Measurements from ENCODE around the gene TUBG2.

The TUBG2 gene

GRCh38 chr17:42680331-42680808 lies 21.3 kb downstream of the TUBG2 start:
- TF ChIP-seq POLR2A (IDR thresholded peaks at IDR 0.05; ENCODE audit: extremely low read depth, insufficient read length) (no peak), MYC (IDR thresholded peaks at IDR 0.05; ENCODE audit: low read depth, low read length) (no peak), CTCF (IDR thresholded peaks at IDR 0.05; ENCODE audit: low read depth, low read length) (no peak), MAX (IDR thresholded peaks at IDR 0.05; ENCODE audit: low read depth, low read length) (no peak)
- peak; percentile 62 for DNase-seq (ENCODE audit: low read depth)
- H3K4me3 ChIP-seq (ENCODE audit: low read depth, low read length) = peak overlapping the region; percentile 28

- TF ChIP-seq MYC (IDR thresholded peaks at IDR 0.05; ENCODE audit: low read depth, low read length) (no peak), CTCF (IDR thresholded peaks at IDR 0.05; ENCODE audit: low read depth, low read length) (no peak), MAX (IDR thresholded peaks at IDR 0.05; ENCODE audit: low read depth, low read length) (no peak), POLR2A (IDR thresholded peaks at IDR 0.05; ENCODE audit: extremely low read depth, insufficient read length) (peak; percentile 9)
- no peak for DNase-seq (ENCODE audit: low read depth)
- H3K4me3 ChIP-seq (ENCODE audit: low read depth, low read length) = peak within 1 kb of the TSS; percentile 40
Observed at GRCh38 chr17:42681976-42682721, 23.1 kb downstream of the TUBG2 start, which contains the start of gene CNTNAP1. Gene CNTNAP1, plus strand, starts transcription at chr17:42682531. Its CDS starts 299 bp downstream, at chr17:42682830.

- TF ChIP-seq MYC (IDR thresholded peaks at IDR 0.05; ENCODE audit: low read depth, low read length) (no peak), CTCF (IDR thresholded peaks at IDR 0.05; ENCODE audit: low read depth, low read length) (no peak), POLR2A (IDR thresholded peaks at IDR 0.05; ENCODE audit: extremely low read depth, insufficient read length) (peak; percentile 3)
- peak overlapping the region; percentile 40 for H3K4me3 ChIP-seq (ENCODE audit: low read depth, low read length)
- DNase-seq (ENCODE audit: low read depth) = peak; percentile 76
Observed at GRCh38 chr17:42682722-42683403, 23.8 kb downstream of the TUBG2 start.

- H3K4me3 ChIP-seq (ENCODE audit: low read depth, low read length) = no peak overlapping the region
- peak; percentile 40 for DNase-seq (ENCODE audit: low read depth)
- TF ChIP-seq MYC (IDR thresholded peaks at IDR 0.05; ENCODE audit: low read depth, low read length) = no peak
Observed at GRCh38 chr17:42683407-42684034, 24.4 kb downstream of the TUBG2 start.

- no peak for TF ChIP-seq MYC (IDR thresholded peaks at IDR 0.05; ENCODE audit: low read depth, low read length)
- TF ChIP-seq CTCF (IDR thresholded peaks at IDR 0.05; ENCODE audit: low read depth, low read length) = no peak
- TF ChIP-seq POLR2A (IDR thresholded peaks at IDR 0.05; ENCODE audit: extremely low read depth, insufficient read length) = no peak
- no peak for TF ChIP-seq MAX (IDR thresholded peaks at IDR 0.05; ENCODE audit: low read depth, low read length)
- no peak overlapping the region for H3K4me3 ChIP-seq (ENCODE audit: low read depth, low read length)
- no peak for DNase-seq (ENCODE audit: low read depth)
Observed at GRCh38 chr17:42684929-42685556, 26.0 kb downstream of the TUBG2 start.

GRCh38 chr17:42685831-42686230 lies 26.7 kb downstream of the TUBG2 start:
- no peak overlapping the region for H3K4me3 ChIP-seq (ENCODE audit: low read depth, low read length)
- TF ChIP-seq MYC (IDR thresholded peaks at IDR 0.05; ENCODE audit: low read depth, low read length) = no peak
- TF ChIP-seq POLR2A (IDR thresholded peaks at IDR 0.05; ENCODE audit: extremely low read depth, insufficient read length) = no peak
- no peak for TF ChIP-seq MAX (IDR thresholded peaks at IDR 0.05; ENCODE audit: low read depth, low read length)
- no peak for DNase-seq (ENCODE audit: low read depth)
